GM18526 (cell line): ENCODE data around the gene HOXA3.

Experiments used
- POLR2A ChIP-seq: IDR thresholded peaks from 3 replicates; pipeline ENCODE4 v1.6.1; 2011; ENCODE audit not compliant: insufficient read length; ENCODE audit errors: extremely low read depth

The HOXA3 gene

GRCh38 chr7:27151931-27152815, at the start of gene HOXA3:
Gene HOXA3, minus strand, starts transcription at chr7:27152583. Its CDS starts 41,943 bp downstream, at chr7:27110640.
- TF ChIP-seq POLR2A: no peak

- TF ChIP-seq POLR2A: no peak
Measured at GRCh38 chr7:27201580-27202017, 49.2 kb upstream of the HOXA3 start.

GRCh38 chr7:27200761-27201579, 48.6 kb upstream of the HOXA3 start:
- TF ChIP-seq POLR2A: no peak

- no peak for TF ChIP-seq POLR2A
Measured at GRCh38 chr7:27199849-27200760, 47.7 kb upstream of the HOXA3 start, which contains the start of gene HOXA13. Gene HOXA13, minus strand, starts transcription at chr7:27200091. Its CDS starts 14 bp downstream, at chr7:27200077.

GRCh38 chr7:27198871-27199801, 46.8 kb upstream of the HOXA3 start:
- no peak for TF ChIP-seq POLR2A

- TF ChIP-seq POLR2A: no peak
Measured at GRCh38 chr7:27198138-27198841, 45.9 kb upstream of the HOXA3 start.

GRCh38 chr7:27197137-27198042, 45.0 kb upstream of the HOXA3 start:
- no peak for TF ChIP-seq POLR2A

- no peak for TF ChIP-seq POLR2A
Measured at GRCh38 chr7:27196287-27196767, 43.9 kb upstream of the HOXA3 start.

GRCh38 chr7:27194686-27195379, 42.5 kb upstream of the HOXA3 start:
- TF ChIP-seq POLR2A: no peak

GRCh38 chr7:27194002-27194352, 41.6 kb upstream of the HOXA3 start:
- no peak for TF ChIP-seq POLR2A

- no peak for TF ChIP-seq POLR2A
Measured at GRCh38 chr7:27193335-27194001, 41.1 kb upstream of the HOXA3 start.
